H4 (cell line): ENCODE data around the gene MARCHF6. TPM values are rescaled to one million over a fixed set of nuclear protein-coding genes. Genes with fewer than 3 reads are reported as not detected.
"Not testable (repeated sequence)": the region's sequence is repeated elsewhere in the genome, so short reads cannot be mapped to it uniquely, and the experiment has no call there.

ENCODE experiments used
- DNase-seq: peaks from one replicate; pipeline ENCODE4 v3.0.0-alpha.2; 2015; ENCODE audit warnings: low spot score
- total RNA-seq: library from RNA; depleted of rRNA; stranded (reverse); fragments of >200 nt; shearing (Covaris generic); gene quantifications from 2 replicates; pipeline ENCODE4 v1.2.3, GENCODE V29; 2014; rRNA removed

The MARCHF6 gene, protein sequence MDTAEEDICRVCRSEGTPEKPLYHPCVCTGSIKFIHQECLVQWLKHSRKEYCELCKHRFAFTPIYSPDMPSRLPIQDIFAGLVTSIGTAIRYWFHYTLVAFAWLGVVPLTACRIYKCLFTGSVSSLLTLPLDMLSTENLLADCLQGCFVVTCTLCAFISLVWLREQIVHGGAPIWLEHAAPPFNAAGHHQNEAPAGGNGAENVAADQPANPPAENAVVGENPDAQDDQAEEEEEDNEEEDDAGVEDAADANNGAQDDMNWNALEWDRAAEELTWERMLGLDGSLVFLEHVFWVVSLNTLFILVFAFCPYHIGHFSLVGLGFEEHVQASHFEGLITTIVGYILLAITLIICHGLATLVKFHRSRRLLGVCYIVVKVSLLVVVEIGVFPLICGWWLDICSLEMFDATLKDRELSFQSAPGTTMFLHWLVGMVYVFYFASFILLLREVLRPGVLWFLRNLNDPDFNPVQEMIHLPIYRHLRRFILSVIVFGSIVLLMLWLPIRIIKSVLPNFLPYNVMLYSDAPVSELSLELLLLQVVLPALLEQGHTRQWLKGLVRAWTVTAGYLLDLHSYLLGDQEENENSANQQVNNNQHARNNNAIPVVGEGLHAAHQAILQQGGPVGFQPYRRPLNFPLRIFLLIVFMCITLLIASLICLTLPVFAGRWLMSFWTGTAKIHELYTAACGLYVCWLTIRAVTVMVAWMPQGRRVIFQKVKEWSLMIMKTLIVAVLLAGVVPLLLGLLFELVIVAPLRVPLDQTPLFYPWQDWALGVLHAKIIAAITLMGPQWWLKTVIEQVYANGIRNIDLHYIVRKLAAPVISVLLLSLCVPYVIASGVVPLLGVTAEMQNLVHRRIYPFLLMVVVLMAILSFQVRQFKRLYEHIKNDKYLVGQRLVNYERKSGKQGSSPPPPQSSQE
- 35.3 and 44.7 TPM in 2 replicates for total RNA-seq

DNA sequence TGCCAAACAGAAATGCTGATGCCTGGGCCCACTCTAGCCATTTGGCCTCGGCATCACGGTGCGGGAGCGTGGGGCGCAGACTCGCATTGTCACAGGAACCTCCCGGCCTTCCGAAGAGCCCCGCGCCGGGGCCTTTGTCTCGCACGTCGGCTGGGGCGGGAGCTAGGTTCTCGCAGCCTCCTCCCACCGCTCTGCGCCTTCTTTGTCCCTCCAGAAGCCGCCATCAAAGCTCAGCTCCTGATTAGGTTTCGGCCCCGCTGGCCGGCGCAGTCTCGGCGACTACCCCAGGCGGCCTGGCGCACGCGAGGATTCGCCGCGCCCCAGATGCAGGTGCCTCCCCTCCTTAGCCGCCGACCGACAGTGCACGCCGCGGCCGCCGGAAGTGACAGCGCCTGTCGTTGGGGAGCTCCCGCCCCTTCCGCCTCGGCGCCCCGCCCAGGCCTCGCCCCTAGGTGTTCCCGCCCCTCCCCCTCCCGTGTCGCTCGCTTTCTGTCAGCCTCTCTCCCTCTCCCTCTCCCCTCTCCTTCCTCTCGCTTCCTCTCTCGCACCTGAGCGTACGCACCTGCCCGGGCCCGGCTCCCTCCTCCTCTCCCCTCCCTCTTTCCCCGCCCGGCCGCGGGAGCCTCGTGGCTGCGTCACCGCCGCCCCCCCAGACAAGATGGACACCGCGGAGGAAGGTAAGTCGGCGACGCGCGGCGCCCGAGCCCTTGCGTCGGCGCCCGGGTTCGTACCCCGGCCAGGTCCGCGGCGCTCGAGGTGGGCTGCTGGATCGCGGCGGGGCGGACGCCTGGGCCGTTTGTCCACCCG, at the start of gene MARCHF6:
Gene MARCHF6 (plus strand): TSS at position 455 of the 807 bp plus-strand sequence. CDS start 204 bp downstream, at position 659.
- peak; percentile 92 for DNase-seq

DNA sequence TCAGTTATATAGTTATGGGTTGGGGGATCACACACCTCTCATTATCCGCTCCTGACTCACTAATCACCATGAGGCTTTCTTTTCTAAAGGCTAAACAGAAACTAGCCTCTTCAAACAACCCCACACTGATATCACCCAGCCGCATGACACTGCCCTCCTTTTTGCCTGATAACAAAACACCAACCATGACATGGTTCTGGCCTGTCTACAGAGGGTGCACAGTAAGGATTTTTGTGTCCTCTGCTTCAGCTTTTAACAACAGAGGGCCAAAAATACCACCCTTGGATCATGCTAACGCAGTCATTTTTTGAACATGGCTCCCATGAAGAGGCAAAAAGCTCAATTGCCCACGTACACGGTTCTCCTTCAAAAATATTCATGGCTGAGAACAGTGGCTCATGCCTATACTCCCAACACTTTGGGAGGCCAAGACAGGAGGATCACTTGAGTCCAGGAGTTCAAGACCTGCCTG, 49.8 kb upstream of the MARCHF6 start:
- no peak for DNase-seq

DNA sequence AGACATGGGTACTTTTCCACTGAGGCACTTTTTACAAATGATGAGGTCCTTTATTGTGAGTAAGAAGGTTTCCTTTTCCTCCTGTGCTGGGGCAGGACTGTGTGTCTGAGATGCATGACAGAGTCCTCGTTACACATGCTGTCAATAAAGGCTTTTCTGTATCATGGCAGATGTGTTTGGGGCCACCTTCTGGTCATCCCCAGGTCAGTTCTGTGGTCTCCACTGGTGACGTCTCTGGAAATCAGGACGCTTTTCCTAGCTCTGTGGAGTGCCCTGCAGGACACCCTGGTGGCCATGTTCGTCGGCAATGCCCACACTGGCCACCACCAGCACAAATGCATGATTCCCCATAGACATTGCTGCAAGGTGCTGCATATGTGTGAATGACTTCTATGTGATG, 48.6 kb upstream of the MARCHF6 start:
- DNase-seq: no peak

DNA sequence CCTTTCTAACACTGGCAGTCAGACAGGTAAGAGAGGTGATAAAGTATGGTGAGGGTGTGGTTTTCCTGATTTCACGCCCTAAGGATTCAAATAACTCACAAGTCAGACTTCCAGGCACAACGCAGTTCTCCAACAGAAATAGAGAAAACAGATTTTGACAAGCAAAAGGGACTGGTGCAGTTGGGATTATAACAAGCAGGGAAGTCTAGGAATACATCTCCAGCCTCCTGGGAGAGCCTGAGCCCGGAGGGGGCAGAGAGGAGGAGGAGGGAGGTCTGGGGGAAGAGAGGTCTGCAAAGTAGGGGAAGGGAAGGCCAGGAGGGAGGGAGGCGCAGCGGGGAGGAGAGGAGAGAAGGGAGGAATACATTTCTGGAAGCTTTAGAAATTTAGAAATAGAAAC, 47.4 kb upstream of the MARCHF6 start:
- DNase-seq: no peak

DNA sequence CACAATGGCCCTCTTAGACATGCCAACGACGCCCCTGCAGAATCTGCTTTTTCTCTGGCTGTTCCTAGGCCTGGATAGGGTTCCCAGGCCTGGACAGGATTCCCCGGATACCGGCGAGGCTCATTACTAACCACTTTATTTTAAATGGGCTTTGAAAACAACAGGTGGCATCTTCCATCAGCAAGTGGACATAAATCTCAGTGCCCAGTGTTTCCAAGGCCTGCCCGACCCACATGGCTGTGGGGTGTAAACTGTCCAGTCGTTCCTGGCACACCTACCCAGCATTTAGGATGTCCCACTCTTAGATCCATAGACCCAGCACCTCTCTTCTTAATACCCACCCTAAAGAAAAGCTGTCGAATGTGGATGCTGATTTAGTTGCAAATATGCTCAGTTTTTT, 46.7 kb upstream of the MARCHF6 start:
- DNase-seq: no peak

DNA sequence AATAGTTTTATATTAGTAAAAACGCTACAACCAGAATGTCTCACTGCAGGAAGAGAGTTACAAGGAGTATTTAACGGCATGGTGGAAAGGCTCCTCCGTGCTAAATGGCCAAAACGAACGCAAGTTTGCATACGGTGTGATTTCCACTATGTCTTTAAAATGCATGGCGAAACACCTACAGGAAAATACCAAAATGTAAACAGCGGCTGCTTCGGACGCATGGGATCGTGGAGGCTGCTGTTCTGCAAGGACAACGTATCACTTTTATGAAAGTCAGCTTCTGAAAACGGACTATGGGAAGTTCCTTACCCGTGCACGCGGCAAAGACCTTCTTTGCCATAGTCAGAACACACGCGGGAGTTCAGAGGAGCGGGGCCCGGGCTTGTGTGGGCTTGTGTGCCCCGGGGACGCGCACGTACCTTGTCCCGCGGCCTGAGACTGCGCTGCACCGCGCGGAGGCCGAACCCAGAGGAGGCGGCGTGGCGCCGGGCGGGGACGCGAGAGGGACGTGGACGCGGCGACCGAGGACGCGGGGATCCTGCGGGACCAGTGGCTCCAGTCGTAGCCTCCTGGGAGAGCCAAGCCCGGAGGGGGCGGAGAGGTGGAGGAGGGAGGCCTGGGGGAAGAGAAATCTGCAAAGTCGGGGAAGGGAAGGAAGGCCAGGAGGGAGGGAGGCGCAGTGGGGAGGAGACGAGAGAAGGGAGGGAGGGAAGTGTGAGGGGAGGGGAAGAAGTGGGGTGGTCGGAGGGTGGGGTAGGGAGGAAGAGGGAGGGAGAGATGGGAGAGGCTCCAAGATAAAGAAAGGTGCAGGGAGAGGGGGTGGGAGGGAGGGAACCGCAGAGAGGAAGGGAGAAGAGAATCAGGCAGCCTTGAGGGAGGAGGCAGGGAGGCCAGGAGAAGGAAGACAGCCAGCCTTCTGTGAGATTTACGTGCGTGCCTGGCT, 46.0 kb upstream of the MARCHF6 start, which contains the start of gene CMBL:
Gene CMBL (minus strand): TSS at position 697 of the 943 bp plus-strand sequence. CDS start 17,140 bp downstream, outside the sequence.
- peak; percentile 87 for DNase-seq

DNA sequence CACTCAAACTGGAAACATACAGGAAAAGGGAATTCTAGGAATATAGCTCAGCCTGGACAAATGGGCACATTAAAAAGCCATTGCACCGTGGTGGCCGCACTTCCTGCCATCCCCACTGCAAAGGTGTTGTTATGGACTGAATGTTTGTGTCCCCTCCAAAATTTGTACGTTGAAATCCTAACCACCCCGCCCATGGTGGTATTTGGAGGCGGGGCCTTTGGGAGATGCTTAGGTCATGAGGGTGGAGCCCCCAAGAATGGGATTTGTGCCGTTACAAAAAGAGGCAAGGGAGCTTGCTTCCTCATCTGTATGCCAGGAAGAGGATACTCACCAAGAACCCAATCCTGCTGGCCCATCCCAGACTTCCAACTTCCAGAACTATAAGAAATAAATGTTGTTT, 44.7 kb upstream of the MARCHF6 start:
- DNase-seq: no peak

DNA sequence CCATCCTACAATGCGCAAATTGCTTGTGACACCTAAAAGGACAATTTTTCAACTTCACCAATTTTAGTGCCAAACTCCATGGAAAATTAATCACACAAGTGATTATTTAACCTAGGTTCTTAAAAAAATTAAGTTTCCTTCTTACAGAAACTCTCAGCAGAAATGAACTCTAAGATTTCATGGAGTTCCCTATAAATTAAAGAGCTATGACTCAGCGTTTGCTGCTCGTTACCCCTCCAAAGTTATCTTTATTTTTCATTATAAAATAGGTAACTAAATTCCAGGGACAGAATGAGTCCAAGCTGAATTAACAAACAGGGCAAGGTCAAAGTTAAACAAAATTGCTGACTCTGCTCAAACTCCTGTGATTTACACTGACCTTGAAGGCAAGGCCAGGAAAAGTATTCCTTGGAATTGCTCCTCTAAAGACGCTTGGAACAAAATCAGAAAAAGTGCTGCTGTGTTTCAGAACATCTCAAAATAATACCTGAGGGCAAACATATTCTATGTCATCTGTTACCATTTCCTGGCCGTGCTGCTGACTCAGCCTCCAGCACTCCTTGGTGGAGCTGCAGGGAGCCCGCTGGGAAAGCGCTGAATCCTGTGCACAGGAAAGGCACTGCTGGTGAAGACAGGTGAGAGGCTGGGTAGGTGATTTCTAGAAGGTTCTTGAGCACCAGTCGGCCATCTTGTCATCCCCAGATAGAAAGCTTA, 43.3 kb upstream of the MARCHF6 start:
- DNase-seq: peak; percentile 89

DNA sequence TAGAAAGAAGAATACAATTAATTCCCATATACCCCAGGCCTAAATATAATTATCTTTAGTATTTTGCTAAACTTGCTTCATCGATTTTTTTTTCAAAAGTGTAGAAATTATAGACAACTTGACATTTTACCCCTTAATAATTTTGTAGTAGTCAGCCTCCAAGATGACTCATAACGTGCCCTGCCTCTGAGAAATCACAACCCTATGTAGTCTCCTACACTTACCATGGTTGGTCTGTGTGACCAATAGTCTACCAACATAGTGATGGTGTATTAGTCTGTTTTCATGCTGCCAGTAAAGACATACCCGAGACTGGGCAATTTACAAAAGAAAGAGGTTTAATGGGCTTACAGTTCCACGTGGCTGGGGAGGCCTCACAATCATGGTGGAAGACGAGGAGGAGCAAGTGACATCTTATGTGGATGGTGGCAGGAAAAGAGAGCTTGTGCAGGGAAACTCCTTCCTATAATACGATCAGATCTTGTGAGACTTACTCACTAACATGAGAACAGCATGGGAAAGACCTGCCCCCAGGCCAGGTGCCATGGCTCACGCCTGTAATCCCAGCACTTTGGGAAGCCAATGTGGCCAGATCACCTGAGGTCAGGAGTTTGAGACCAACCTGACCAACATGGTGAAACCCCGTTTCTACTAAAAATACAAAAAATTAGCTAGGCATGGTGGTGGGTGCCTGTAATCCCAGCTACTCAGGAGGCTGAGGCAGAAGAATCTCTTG, 42.5 kb upstream of the MARCHF6 start:
- not testable (repeated sequence) for DNase-seq

DNA sequence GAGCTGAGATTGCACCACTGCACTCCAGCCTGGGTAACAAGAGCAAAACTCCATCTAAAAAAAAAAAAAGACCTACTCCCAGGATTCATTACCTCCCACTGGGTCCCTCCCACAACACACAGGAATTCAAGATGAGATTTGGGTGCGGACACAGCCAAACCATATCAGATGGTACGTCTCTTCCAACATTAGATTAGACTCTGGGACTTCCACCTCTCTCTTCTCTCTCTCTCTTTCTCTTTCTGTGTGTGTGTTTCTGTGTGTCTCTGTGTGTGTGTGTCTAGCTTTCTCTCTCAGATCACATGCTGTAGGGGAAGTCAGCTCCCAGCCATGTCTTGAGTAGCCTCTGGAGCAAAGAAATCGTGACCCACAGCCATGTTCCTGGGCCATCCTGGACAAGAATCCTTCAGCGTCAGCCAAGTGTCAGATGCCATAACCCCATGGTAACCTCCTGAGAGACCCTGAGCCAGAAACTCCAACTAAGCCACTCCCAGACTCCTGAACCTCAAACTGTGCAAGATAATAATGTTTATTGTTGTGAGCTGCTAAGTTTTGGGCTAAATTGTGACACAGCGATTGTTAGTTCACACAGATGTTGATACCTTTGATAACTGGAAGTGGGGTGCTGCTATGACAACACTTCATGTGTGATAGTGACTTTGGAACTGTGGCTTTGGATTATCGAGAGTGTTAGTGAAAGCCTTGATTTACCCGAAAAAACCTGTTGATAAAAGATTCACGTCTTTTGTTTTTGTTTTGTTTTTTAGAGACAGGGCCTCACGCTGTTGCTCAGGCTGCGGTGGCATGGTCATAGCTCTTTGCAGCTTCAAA, 41.7 kb upstream of the MARCHF6 start:
- no peak for DNase-seq

DNA sequence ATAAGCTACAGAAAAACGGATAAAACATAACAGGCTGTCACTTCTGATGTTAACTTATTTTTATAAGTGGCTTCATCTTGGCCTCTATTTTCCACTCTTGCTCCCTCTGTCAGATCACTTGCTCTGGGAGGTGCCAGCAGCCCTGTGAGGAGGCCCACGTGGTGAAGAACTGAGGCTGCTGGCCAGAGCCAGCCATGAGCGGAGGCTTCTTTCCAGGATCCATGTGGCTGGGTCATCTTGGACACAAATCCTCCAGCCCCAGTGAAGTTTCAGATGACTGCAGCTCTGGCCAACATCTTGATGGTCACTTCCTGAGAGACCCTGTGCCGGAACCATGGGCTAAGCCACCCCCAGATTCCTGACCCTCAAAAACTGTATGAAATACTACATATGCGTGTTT, 38.3 kb upstream of the MARCHF6 start:
- DNase-seq: no peak

DNA sequence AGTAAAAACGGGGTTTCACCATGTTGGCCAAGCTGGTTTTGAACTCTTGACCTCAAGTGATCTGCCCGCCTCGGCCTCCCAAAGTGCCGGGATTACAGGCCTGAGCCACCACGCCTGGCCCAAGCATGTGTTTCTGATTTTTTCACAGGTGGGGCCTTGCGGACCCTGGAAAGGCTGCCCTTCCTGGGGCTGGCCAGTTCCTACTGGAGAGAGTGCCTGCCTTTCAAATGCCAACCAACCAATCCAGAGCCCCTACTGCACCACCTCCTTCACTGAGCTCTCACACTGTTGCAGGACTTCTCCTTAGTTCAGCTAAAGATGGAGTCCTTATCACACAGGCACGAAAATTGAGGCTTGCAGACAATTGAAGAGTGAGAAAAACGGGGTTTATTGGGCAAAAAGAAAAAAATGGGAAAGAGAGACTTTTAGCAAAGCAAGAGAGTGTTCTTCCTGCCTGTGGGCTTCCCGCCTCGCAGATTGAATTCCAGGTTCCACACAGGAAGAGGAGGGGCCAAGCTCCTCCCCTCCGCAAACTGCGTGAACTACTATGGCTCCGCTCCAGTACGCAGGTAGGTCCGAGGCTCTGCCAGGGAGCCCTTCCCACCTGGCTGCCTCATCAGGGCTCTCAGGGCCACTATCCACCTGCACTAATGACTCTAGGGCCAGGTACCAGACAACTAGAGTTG, 37.5 kb upstream of the MARCHF6 start:
- DNase-seq: no peak

DNA sequence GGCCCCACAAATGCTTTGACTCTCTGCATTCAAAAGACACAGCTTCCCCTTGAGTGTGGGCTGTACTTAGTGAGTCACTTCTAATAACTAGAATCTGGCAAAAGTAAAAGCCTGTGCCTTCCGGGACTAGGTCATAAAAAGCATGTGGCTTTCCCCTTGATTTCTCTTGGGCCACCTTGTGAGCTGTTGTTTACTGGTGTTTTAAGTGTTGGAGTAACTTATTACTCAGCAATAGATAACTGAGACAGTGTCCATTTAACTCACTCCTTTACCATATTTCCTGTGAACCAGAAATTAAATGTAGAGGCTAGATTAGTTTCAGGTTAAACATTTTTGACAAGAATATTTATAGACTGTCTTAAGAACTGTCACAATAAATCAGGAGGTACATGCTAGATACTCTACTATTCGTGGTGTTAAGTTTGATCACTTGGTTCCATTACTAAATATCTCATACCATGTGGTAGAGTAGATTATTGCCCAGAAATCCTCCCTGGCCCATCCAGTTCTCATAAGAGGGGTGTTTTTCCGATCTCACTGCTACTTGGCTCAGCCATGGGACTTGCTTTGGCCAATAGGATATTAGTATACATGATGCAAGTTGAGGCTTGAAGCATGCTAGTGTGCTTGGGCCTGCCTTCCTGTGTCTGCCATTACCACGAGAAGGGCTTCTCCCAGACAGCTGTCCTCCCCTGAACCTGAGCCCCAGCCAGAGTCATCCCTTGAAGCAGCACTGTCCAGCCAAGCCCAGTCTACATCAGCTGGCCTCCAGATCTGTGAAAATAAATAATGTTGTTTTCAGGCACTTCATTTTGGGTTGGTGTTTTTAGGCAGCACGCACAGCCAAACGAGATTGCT, 35.4 kb upstream of the MARCHF6 start:
- DNase-seq: no peak

DNA sequence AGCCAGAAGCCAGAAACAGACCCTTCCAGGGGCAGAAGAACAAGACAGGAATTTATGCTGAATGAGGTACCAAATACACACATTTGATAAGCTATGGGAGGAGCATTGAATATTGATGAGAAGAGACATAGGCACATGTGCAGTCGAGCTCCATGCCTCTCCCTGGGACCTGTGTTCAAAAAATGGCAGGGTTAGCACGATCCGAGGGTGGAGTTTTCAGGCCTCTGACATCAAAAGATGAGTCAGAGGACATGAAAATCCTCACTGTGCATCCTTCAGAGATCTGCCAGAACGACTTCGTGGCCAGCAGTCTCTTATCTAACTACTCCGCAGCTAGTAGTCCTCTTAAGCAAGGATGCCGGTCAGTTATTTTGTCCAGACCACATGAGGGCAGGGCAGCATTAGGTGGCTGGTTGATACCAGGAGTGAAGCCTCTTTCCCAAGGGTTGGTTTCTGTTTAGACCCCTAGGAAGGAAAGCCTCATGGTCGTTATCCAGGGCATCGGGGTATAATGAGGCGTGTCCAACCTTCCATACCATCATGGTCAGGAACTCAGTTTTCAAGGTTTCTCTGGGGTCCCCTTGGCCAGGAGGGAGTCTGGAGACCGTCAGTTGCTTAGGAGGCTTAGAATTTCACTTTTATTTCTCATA, 34.2 kb upstream of the MARCHF6 start:
- DNase-seq: no peak

DNA sequence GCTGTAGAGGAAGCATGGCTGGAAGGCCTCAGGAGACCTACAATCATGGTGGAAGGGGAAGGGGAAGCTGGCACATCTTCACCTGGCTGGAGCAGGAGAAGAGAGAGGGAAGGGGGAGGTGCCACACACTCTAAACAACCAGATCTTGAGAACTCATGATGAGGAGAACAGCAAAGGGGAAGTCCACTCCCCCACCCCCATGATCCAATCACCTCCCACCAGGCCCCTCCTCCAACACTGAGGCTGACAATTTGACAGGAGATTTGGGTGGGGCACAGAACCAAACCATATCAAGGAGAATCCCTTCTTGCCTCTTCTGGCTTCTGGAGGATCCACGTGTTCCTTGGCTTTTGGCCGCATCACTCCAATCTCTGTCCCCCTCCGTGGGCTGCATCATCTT, 32.7 kb upstream of the MARCHF6 start:
- no peak for DNase-seq

DNA sequence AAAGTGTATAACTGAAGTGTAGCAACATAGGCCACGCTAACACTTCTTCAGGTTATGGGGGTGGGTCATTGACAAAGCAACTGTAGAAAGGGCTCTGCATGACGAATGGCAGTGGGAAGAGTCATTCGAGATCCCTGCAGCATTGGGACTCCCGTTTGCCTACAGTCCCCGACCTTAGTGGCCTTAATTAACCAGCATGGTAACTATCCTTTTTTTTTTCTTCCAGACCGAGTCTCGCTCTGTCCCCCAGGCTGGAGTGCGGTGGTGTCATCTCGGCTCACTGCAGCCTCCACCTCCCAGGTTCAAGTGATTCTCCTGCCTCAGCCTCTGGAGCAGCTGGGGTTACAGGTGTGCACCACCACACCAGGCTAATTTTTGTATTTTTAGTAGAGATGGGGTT, 31.6 kb upstream of the MARCHF6 start:
- no peak for DNase-seq
